HG03196 (cell line): ENCODE measurements around the gene GALNT11.
"Not testable (repeated sequence)": the region's sequence is repeated elsewhere in the genome, so short reads cannot be mapped to it uniquely, and the experiment has no call there.

Experiments
- ATAC-seq: cut with Tn5 transposase; IDR thresholded peaks from one replicate; pipeline ENCODE4 v1.9.1; 2021; ENCODE audit not compliant: unreplicated experiment

The GALNT11 gene

DNA sequence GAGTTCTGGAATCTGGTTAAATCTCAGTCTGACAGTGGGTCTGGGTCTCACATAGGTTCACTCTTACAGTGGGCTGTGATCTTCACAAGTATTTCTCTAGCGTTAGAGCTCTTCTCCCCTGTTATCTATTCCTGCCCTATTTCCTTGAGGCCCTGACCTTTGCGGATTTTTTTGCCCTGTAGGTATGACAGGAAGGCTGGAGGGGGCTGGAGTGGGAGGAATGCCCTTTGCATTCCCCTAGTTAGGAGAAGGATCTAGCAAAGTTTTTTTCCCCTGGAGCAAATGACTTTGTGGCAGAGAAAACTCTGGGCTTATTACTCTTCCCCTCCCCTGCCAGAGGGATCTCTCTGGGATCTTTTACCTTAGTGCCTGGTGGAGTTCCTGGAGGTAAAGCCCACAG lies 49.2 kb downstream of the GALNT11 start:
- no peak for ATAC-seq

DNA sequence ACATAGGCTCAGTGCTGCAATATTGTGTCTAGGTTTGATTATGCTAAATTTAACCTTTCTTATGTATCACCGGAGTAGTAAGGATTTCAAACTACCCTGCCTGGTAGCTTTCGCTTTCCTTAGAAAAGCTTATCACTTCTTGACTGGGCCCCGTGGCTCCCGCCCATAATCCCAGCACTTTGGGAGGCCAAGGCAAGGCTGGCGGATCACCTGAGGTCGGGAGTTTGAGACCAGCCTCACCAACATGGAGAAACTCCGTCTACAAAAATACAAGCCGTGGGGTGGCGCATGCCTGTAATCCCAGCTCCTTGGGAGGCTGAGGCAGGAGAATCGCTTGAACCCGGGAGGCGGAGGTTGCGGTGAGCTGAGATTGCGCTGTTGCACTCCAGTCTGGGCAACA lies 49.9 kb downstream of the GALNT11 start:
- not testable (repeated sequence) for ATAC-seq

DNA sequence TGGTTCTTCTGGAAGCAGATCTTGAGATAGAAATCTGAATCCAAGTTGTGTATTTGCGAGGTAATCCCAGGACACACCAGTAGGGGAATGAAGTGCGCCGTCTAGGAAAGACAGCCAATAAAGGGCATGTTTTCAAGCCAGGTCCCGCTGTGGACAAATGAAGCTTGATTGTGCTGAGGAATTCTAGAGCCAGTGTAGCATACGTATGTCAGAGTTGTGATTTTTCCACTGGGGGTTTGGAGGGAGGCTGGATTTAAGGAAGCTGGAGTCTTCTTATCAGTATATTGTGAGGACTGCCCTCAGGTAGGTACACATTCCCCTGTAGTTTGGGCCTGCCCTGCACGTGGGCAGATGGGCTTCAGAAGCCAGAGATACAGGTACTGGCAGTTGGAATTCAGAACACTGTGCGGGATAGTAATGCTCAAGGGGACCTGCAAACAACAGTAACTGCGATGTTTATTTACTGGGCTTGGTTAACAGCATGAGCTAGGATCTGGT lies 50.9 kb downstream of the GALNT11 start:
- ATAC-seq = no peak

GRCh38 chr7:152076940-152077933 lies 51.8 kb downstream of the GALNT11 start:
- ATAC-seq = no peak

- no peak for ATAC-seq
Measured at GRCh38 chr7:152078025-152078424, 52.6 kb downstream of the GALNT11 start.

DNA sequence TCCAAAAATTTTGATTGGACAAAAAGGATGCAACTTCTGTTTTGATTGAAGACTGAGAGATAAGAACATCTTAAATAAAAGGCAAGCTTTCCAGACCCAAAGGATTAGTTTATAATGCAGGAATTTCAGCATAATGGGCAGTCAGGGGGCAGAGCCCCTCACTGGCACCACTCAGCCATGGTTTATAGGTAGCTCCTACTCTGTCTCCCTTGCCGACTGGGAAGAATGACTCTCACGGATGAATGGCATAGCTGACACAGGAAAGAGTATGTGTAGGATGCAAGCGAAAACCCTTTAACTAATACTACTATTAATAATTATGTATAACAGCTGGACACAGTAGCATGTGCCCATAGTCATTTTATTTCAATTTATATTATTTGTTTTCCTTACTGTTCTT lies 53.3 kb downstream of the GALNT11 start:
- ATAC-seq = no peak

DNA sequence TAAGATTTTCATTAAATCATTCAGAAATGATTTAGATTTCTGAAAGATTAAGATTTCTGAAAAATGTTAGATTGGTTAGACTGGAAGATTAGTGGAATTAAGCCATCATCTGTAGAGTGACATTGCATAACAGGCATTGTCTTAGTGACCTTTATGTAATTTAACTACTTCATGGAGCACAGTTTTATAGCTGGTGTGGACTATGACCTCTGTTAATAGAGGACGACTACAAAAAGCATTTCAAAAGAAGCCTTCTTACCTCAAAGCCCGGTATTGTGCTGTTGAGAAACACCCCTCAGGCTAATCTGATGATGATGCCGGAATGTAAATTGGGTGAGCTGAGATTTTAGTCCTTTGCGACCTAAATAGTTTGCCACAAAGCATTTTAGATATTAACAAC lies 55.6 kb downstream of the GALNT11 start:
- ATAC-seq = no peak

GRCh38 chr7:152082073-152082721 lies 56.7 kb downstream of the GALNT11 start:
- ATAC-seq = not testable (repeated sequence)

DNA sequence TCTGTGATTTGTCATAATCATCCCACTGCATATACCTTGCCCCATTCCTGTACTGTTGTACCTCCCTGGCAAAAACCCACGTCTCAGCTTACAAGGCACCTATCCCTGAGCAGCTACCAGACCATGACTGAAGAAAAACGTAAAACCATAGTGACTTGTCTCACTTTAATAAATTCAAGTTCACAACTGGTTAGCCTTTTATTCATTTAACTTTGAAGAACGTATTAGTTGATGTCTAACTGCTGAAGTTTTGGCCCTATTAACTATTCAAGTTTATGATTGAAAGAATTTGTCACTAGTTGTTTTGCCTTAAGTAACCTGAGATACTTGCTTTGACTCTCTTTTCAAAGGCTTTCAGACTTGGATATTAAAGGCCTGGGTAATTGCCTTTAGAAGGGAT lies 59.7 kb downstream of the GALNT11 start:
- no peak for ATAC-seq

GRCh38 chr7:152086513-152086912 lies 61.0 kb downstream of the GALNT11 start:
- no peak for ATAC-seq

- no peak for ATAC-seq
Measured at GRCh38 chr7:152089183-152089582, 63.7 kb downstream of the GALNT11 start.

GRCh38 chr7:152090747-152091146 lies 65.3 kb downstream of the GALNT11 start:
- ATAC-seq = no peak

GRCh38 chr7:152093717-152094116 lies 68.2 kb downstream of the GALNT11 start:
- ATAC-seq = no peak

DNA sequence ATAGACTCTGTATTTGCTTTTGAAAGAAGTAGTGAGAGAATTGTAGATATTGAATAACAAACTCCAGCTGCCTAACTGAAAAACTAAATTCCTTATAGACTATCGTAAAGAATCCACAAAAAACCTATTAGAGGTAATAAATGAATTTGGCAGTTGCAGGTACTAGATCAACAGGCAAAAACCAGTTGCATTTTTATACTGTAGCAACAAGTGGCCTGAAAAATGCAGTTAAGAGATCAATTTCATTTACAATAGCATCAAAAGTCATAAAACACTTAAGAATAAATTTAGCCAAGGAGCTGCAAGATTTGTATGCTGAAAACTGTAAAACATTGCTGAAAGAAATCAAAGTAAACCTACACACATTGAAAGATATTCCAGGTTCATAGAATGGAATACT lies 70.3 kb downstream of the GALNT11 start:
- ATAC-seq = no peak

GRCh38 chr7:152097330-152097729 lies 71.9 kb downstream of the GALNT11 start:
- no peak for ATAC-seq

DNA sequence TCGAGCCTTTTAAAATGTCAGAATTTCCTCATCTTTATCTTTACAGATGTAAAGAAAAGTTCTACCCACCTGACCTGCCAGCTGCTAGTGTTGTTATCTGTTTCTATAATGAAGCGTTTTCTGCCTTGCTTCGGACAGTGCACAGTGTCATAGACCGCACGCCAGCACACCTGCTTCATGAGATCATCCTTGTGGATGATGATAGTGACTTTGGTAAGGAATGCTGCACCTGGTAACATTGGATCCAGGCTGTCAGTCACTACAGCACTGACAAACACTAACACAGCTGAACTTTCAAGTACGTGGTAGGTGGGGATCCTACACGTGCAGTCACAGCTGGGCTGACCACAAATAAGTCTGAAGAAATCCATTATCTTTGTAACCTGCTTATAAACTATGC lies 77.6 kb downstream of the GALNT11 start:
- no peak for ATAC-seq

DNA sequence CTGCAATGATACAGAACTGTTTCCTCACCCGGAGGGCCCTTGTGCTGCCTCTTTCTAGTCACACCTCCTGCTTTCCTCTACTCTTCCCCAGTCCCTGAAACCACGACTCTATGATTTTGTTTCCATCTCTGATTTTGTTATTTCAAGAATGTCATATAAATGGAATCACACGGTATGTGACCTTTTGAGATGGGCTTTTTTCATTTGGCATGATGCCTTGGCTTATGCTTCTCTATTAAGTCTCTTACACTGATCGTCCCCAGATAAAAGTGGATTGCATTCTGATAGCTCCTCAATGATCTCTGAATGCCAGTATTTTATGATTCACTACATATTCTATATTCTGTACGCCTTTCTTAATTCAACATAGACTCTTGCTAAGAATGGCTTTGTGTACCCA lies 78.2 kb downstream of the GALNT11 start:
- ATAC-seq = no peak

- ATAC-seq = no peak
Measured at GRCh38 chr7:152105205-152105604, 79.7 kb downstream of the GALNT11 start.

DNA sequence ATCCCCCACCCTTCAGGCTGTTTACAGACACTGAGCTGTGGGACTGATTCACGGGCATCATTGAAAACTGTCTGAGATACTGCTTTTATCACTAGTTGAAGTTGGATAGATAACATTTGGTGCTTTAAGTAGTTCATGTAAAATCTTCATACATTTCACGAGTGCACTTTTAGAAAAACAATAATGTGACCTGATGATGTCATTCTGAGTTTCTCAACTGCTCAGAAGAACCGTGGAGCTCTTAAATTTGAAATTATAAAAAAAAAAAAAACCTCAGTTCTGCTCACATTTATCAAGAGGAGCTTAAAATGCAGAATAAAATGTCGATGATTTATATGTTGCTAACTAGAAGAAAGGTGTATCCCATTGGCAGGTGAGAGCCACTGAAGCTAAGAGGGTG lies 81.5 kb downstream of the GALNT11 start:
- no peak for ATAC-seq

DNA sequence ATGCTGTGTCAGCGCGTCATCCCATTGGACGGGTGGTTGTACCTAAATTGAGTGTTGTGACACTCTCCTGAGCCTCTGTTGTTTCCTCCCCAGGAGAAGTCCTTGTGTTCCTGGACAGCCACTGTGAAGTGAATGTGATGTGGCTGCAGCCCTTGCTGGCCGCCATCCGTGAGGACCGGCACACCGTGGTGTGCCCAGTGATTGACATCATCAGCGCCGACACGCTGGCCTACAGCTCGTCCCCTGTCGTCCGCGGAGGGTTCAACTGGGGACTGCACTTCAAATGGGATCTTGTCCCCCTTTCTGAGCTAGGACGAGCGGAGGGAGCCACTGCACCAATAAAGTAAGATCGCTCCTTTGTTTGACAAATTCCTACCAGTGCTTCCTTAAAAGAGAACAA lies 82.5 kb downstream of the GALNT11 start:
- no peak for ATAC-seq

GRCh38 chr7:152108359-152108758 lies 82.9 kb downstream of the GALNT11 start:
- no peak for ATAC-seq

- no peak for ATAC-seq
Measured at GRCh38 chr7:152112829-152113228, 87.4 kb downstream of the GALNT11 start.
